ENCODE measurements around the gene RRAGD.
A peak's percentile ranks its signal among the peaks of the same experiment; 100 is the strongest.

RRAGD gene

GRCh38 chr6:89371849-89372505 is 40.1 kb downstream of the RRAGD start:
- no peak for DNase-seq

- no peak for DNase-seq
These were observed 43.1 kb downstream of the RRAGD start for GRCh38 chr6:89368999-89369398.

GRCh38 chr6:89368107-89368506 is 44.0 kb downstream of the RRAGD start:
- DNase-seq: peak; percentile 50

- no peak for DNase-seq
These were observed 47.5 kb downstream of the RRAGD start for GRCh38 chr6:89364586-89364985.

GRCh38 chr6:89361171-89361570 is 50.9 kb downstream of the RRAGD start:
- no peak for DNase-seq

- DNase-seq: no peak
These were observed 51.6 kb downstream of the RRAGD start for GRCh38 chr6:89360415-89360999.

GRCh38 chr6:89359561-89359960 is 52.5 kb downstream of the RRAGD start:
- no peak for DNase-seq

- no peak for DNase-seq
These were observed 54.7 kb downstream of the RRAGD start for GRCh38 chr6:89357390-89357789.

GRCh38 chr6:89356642-89357170 is 55.4 kb downstream of the RRAGD start:
- no peak for DNase-seq

GRCh38 chr6:89355511-89356194 is 56.4 kb downstream of the RRAGD start:
- no peak for DNase-seq

GRCh38 chr6:89353702-89354392 is 58.2 kb downstream of the RRAGD start:
- no peak for DNase-seq

- DNase-seq: no peak
These were observed 58.9 kb downstream of the RRAGD start for GRCh38 chr6:89353118-89353556.

GRCh38 chr6:89352278-89353117 is 59.6 kb downstream of the RRAGD start, which contains the start of gene UBE2J1:
TSS of gene UBE2J1 (minus strand) at chr6:89352722. CDS start at chr6:89352569, 153 bp downstream.
- no peak for DNase-seq

- DNase-seq: no peak
These were observed 60.3 kb downstream of the RRAGD start for GRCh38 chr6:89351671-89352277.

GRCh38 chr6:89350281-89350966 is 61.6 kb downstream of the RRAGD start:
- no peak for DNase-seq

- no peak for DNase-seq
These were observed 63.7 kb downstream of the RRAGD start for GRCh38 chr6:89348372-89348771.

- no peak for DNase-seq
These were observed 64.2 kb downstream of the RRAGD start for GRCh38 chr6:89347825-89348224.

- DNase-seq: no peak
These were observed 65.6 kb downstream of the RRAGD start for GRCh38 chr6:89346433-89346832.

- no peak for DNase-seq
These were observed 72.5 kb downstream of the RRAGD start for GRCh38 chr6:89339565-89339964.

GRCh38 chr6:89335164-89335563 is 76.9 kb downstream of the RRAGD start:
- DNase-seq: no peak

- DNase-seq: no peak
These were observed 81.2 kb downstream of the RRAGD start for GRCh38 chr6:89330910-89331309.

Data from NCI-H1048 (cell line).